ENCODE measurements around the gene DLG2.

DLG2 gene

GRCh38 chr11:84526250-84526649 lies 1100.9 kb downstream of the DLG2 start:
- Histone ChIP-seq H3K9ac (ENCODE audit: low read depth, low read length) (no peak overlapping the region), H3K4me2 (ENCODE audit: low read length) (no peak overlapping the region), H3K27me3 (ENCODE audit: control insufficient read depth, insufficient read depth, low read length) (no peaks in the 10 kb centered on the region), H3K36me3 (ENCODE audit: insufficient read depth, low read length) (no peaks in the 10 kb centered on the region), H3K4me1 (ENCODE audit: control insufficient read depth, insufficient read depth, low read length) (no peaks in the 10 kb centered on the region), H3K4me3 (ENCODE audit: low read length) (no peak overlapping the region), H3K9me3 (replicated peaks; ENCODE audit: low read length) (no peaks in the 10 kb centered on the region)

- Histone ChIP-seq H3K4me3 (ENCODE audit: low read length) (no peak overlapping the region), H3K27me3 (ENCODE audit: control insufficient read depth, insufficient read depth, low read length) (no peaks in the 10 kb centered on the region), H3K4me2 (ENCODE audit: low read length) (no peak overlapping the region), H3K9me3 (replicated peaks; ENCODE audit: low read length) (no peaks in the 10 kb centered on the region), H3K4me1 (ENCODE audit: control insufficient read depth, insufficient read depth, low read length) (no peaks in the 10 kb centered on the region), H3K36me3 (ENCODE audit: insufficient read depth, low read length) (no peaks in the 10 kb centered on the region), H3K9ac (ENCODE audit: low read depth, low read length) (no peak overlapping the region)
Observed at GRCh38 chr11:84524422-84525051, 1102.6 kb downstream of the DLG2 start.

DNA sequence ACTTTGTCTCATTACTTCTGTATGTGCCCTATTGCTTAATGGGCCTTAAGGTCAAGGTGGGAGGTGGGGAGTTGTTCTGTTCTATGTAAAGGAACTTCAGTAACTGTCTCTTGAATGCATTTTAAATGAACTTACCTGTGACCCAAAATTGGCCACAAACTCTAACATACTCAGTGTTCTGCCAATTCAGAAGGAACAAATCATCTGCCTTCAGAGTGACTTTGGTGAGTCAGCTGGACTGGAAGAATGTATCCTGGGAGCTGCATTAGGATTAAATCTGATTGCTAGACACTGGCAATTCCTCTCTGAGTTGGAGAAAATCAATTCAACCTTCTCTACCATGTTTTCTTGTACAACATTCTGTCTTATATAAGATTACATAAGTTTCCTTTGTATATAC lies 1104.8 kb downstream of the DLG2 start:
- H3K9ac ChIP-seq (ENCODE audit: low read depth, low read length) = no peak overlapping the region
- no peaks in the 10 kb centered on the region for H3K4me1 ChIP-seq (ENCODE audit: control insufficient read depth, insufficient read depth, low read length)
- H3K36me3 ChIP-seq (ENCODE audit: insufficient read depth, low read length) = no peaks in the 10 kb centered on the region
- H3K27me3 ChIP-seq (ENCODE audit: control insufficient read depth, insufficient read depth, low read length) = no peaks in the 10 kb centered on the region
- no peak overlapping the region for H3K4me2 ChIP-seq (ENCODE audit: low read length)
- no peaks in the 10 kb centered on the region for H3K9me3 ChIP-seq (replicated peaks; ENCODE audit: low read length)
- H3K4me3 ChIP-seq (ENCODE audit: low read length) = no peak overlapping the region

DNA sequence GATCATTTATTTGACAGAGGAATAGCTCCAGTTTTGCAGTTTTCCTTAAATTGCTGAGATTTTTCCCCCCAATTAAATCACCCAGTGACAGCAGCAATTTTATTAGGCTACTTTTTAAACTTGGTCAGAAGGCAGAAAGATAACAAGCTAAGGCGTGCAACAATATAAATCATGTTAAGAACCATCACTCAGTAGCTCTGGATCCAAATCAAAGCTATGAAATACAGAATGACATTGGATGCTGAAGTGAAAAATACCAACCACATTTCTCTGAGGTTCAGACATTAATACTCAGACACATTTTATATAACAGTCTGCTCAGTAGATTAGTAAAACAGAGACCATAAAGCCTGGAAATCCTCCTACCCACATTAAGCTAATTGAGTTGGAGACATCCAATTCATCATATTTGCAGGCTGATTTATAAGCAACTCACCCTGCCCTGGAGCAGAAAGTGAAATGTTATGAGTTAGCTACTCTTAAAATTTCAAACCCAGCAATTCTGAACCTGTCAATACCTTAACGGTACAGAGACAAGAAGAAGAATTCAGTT lies 1108.4 kb downstream of the DLG2 start:
- Histone ChIP-seq H3K36me3 (ENCODE audit: insufficient read depth, low read length) (no peaks in the 10 kb centered on the region), H3K4me3 (ENCODE audit: low read length) (no peak overlapping the region), H3K9me3 (replicated peaks; ENCODE audit: low read length) (no peaks in the 10 kb centered on the region), H3K4me2 (ENCODE audit: low read length) (no peak overlapping the region), H3K9ac (ENCODE audit: low read depth, low read length) (no peak overlapping the region), H3K27me3 (ENCODE audit: control insufficient read depth, insufficient read depth, low read length) (no peaks in the 10 kb centered on the region), H3K4me1 (ENCODE audit: control insufficient read depth, insufficient read depth, low read length) (no peaks in the 10 kb centered on the region)

DNA sequence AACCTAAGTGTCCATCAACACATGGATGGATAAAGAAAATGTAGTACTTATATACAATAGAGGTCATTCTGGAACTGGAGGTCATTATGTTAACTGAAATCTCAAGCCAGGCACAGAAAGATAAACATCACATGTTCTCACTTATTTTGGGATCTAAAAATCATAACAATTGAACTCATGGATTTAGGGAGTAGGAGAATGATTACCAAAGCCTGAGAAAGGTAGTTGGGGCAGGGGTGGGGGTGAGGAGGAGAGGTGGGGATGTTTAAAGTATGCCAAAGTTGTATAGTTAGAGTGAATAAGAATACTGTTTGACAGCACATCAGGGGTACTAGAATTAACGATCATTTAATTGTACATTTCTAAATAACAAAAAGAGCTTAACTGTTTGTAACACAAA lies 1112.7 kb downstream of the DLG2 start:
- no peaks in the 10 kb centered on the region for H3K36me3 ChIP-seq (ENCODE audit: insufficient read depth, low read length)
- no peak overlapping the region for H3K4me3 ChIP-seq (ENCODE audit: low read length)
- H3K4me2 ChIP-seq (ENCODE audit: low read length) = no peak overlapping the region
- no peaks in the 10 kb centered on the region for H3K27me3 ChIP-seq (ENCODE audit: control insufficient read depth, insufficient read depth, low read length)
- H3K9me3 ChIP-seq (replicated peaks; ENCODE audit: low read length) = no peaks in the 10 kb centered on the region
- no peaks in the 10 kb centered on the region for H3K4me1 ChIP-seq (ENCODE audit: control insufficient read depth, insufficient read depth, low read length)
- no peak overlapping the region for H3K9ac ChIP-seq (ENCODE audit: low read depth, low read length)

- Histone ChIP-seq H3K9ac (ENCODE audit: low read depth, low read length) (no peak overlapping the region), H3K4me1 (ENCODE audit: control insufficient read depth, insufficient read depth, low read length) (peaks cover 4% of the 10 kb centered on the region), H3K4me3 (ENCODE audit: low read length) (no peak overlapping the region), H3K4me2 (ENCODE audit: low read length) (no peak overlapping the region), H3K27me3 (ENCODE audit: control insufficient read depth, insufficient read depth, low read length) (no peaks in the 10 kb centered on the region), H3K36me3 (ENCODE audit: insufficient read depth, low read length) (no peaks in the 10 kb centered on the region), H3K9me3 (replicated peaks; ENCODE audit: low read length) (no peaks in the 10 kb centered on the region)
Observed at GRCh38 chr11:84503503-84503902, 1123.6 kb downstream of the DLG2 start.

DNA sequence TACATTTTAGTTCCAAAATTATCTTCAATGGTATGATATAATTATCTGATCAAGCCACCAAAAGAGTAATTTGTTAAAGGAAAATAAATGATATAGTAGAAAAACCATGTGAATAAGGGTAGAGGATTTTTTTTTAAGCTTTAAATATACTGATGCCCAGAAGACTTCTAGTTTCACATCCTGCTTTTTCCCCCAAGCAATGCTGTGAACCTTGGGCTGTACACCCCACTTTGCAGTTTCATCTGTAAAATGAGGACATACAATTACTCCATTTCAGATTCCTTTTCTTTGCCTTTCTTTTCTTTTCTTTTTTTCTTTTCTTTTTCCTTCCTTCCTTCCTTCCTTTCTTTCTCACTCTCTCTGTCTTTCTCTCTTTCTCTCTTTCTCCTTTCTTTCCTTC lies 1125.4 kb downstream of the DLG2 start:
- H3K4me2 ChIP-seq (ENCODE audit: low read length) = no peak overlapping the region
- H3K36me3 ChIP-seq (ENCODE audit: insufficient read depth, low read length) = no peaks in the 10 kb centered on the region
- no peaks in the 10 kb centered on the region for H3K27me3 ChIP-seq (ENCODE audit: control insufficient read depth, insufficient read depth, low read length)
- no peak overlapping the region for H3K9ac ChIP-seq (ENCODE audit: low read depth, low read length)
- H3K4me1 ChIP-seq (ENCODE audit: control insufficient read depth, insufficient read depth, low read length) = peaks cover 12% of the 10 kb centered on the region
- H3K4me3 ChIP-seq (ENCODE audit: low read length) = no peak overlapping the region
- H3K9me3 ChIP-seq (replicated peaks; ENCODE audit: low read length) = no peaks in the 10 kb centered on the region

GRCh38 chr11:84497981-84498411 lies 1129.1 kb downstream of the DLG2 start:
- no peaks in the 10 kb centered on the region for H3K27me3 ChIP-seq (ENCODE audit: control insufficient read depth, insufficient read depth, low read length)

DNA sequence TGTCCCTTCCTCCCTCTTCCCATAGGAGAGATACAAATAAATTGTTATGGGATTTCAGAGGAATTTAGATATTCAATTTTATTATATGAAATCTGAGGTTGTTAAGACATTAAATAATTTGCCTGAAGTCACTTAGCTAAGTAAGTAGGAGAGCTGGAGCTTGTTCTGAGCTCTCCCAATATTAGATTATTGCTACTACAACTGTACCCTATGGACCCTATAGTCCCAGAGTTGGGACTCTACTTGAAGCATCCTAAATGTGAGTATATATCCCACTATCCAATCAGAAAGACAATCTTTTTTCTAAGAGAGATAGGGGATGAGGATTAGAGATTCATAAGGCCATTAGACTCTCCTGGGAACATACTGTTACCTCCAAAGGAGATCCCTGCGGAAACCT lies 1130.0 kb downstream of the DLG2 start:
- H3K4me3 ChIP-seq (ENCODE audit: low read length) = no peak overlapping the region
- no peak overlapping the region for H3K4me2 ChIP-seq (ENCODE audit: low read length)
- no peak overlapping the region for H3K9ac ChIP-seq (ENCODE audit: low read depth, low read length)
- H3K9me3 ChIP-seq (replicated peaks; ENCODE audit: low read length) = no peaks in the 10 kb centered on the region
- no peaks in the 10 kb centered on the region for H3K27me3 ChIP-seq (ENCODE audit: control insufficient read depth, insufficient read depth, low read length)
- no peaks in the 10 kb centered on the region for H3K36me3 ChIP-seq (ENCODE audit: insufficient read depth, low read length)
- H3K4me1 ChIP-seq (ENCODE audit: control insufficient read depth, insufficient read depth, low read length) = peaks cover 15% of the 10 kb centered on the region

More at GRCh38 chr11:84497981-84498411, 1129.1 kb downstream of the DLG2 start:
- Histone ChIP-seq H3K36me3 (ENCODE audit: insufficient read depth, low read length) (no peaks in the 10 kb centered on the region), H3K4me3 (ENCODE audit: low read length) (no peak overlapping the region), H3K4me1 (ENCODE audit: control insufficient read depth, insufficient read depth, low read length) (peaks cover 15% of the 10 kb centered on the region), H3K4me2 (ENCODE audit: low read length) (no peak overlapping the region), H3K9ac (ENCODE audit: low read depth, low read length) (no peak overlapping the region), H3K9me3 (replicated peaks; ENCODE audit: low read length) (no peaks in the 10 kb centered on the region)

DNA sequence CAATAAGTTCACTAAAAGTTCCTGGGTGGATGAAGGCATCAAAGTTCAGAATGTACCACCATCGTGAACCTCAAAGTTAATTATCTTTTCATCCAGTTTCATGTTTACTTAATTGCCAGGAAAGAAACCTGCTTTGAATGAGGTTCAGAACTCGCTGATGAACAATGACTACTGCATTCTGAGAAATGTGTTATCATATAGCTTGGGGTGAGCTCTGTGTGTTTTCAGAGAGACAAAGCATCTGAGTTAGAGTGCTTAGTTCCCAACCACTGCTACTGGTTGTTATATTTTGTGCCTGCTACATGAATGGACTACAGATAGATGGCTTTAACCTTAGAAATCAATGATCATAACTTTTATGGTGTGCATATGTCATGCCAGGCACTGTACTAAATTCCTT lies 1131.0 kb downstream of the DLG2 start:
- no peak overlapping the region for H3K4me2 ChIP-seq (ENCODE audit: low read length)
- H3K9ac ChIP-seq (ENCODE audit: low read depth, low read length) = no peak overlapping the region
- H3K27me3 ChIP-seq (ENCODE audit: control insufficient read depth, insufficient read depth, low read length) = no peaks in the 10 kb centered on the region
- H3K36me3 ChIP-seq (ENCODE audit: insufficient read depth, low read length) = no peaks in the 10 kb centered on the region
- H3K4me1 ChIP-seq (ENCODE audit: control insufficient read depth, insufficient read depth, low read length) = peaks cover 15% of the 10 kb centered on the region
- H3K4me3 ChIP-seq (ENCODE audit: low read length) = no peak overlapping the region
- no peaks in the 10 kb centered on the region for H3K9me3 ChIP-seq (replicated peaks; ENCODE audit: low read length)

- Histone ChIP-seq H3K4me2 (ENCODE audit: low read length) (no peak overlapping the region), H3K9ac (ENCODE audit: low read depth, low read length) (no peak overlapping the region), H3K4me1 (ENCODE audit: control insufficient read depth, insufficient read depth, low read length) (no peaks in the 10 kb centered on the region), H3K36me3 (ENCODE audit: insufficient read depth, low read length) (no peaks in the 10 kb centered on the region), H3K4me3 (ENCODE audit: low read length) (no peak overlapping the region), H3K27me3 (ENCODE audit: control insufficient read depth, insufficient read depth, low read length) (no peaks in the 10 kb centered on the region), H3K9me3 (replicated peaks; ENCODE audit: low read length) (no peaks in the 10 kb centered on the region)
Observed at GRCh38 chr11:84480131-84480530, 1147.0 kb downstream of the DLG2 start.

DNA sequence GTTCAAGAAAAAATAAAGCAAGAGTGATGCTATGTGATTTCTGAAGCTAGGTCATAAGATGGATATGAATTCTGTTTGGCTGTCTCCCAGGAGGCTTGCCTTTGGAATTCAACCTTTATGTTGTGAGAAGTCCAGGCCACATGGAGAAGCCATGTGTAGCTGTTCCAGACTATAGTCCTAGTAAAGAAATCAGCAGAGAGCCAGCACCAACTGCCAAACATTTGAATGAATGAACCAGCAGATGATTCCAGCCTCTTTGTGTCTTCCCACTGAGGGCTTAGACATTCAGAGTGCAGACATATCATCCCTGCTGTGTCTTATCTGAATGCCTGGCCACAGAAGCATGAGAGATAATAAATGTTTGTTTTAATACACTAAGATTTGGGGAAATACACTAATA lies 1150.6 kb downstream of the DLG2 start:
- H3K27me3 ChIP-seq (ENCODE audit: control insufficient read depth, insufficient read depth, low read length) = no peaks in the 10 kb centered on the region
- H3K4me1 ChIP-seq (ENCODE audit: control insufficient read depth, insufficient read depth, low read length) = no peaks in the 10 kb centered on the region
- H3K9ac ChIP-seq (ENCODE audit: low read depth, low read length) = no peak overlapping the region
- no peaks in the 10 kb centered on the region for H3K36me3 ChIP-seq (ENCODE audit: insufficient read depth, low read length)
- H3K9me3 ChIP-seq (replicated peaks; ENCODE audit: low read length) = no peaks in the 10 kb centered on the region
- no peak overlapping the region for H3K4me3 ChIP-seq (ENCODE audit: low read length)
- H3K4me2 ChIP-seq (ENCODE audit: low read length) = no peak overlapping the region

All from skeletal muscle satellite cell (primary cell).